GM12892 (cell line): ENCODE measurements around the gene LDLRAD3.
"Not testable (repeated sequence)": the region's sequence is repeated elsewhere in the genome, so short reads cannot be mapped to it uniquely, and the experiment has no call there.

Source experiments
- POLR2A ChIP-seq: IDR thresholded peaks from 2 replicates; pipeline ENCODE4 v1.6.1; 2011; ENCODE audit warnings: low read depth, low read length, control low read depth
- POLR2AphosphoS5 ChIP-seq: IDR thresholded peaks from 2 replicates; pipeline ENCODE4 v1.6.1; 2011; ENCODE audit warnings: low read depth, low read length, control low read depth

- TF ChIP-seq POLR2A, POLR2AphosphoS5: not testable (repeated sequence)
Measured at GRCh38 chr11:35908432-35908771, 35.5 kb upstream of the LDLRAD3 start.
